ENCODE results near the gene LHX5.

GRCh38 chr12:113425960-113426453, 45.7 kb downstream of the LHX5 start:
- TF ChIP-seq CTCF (IDR thresholded peaks at IDR 0.05) (no peak), ZFX (IDR thresholded peaks at IDR 0.05; ENCODE audit: borderline replicate concordance) (no peak)
